Measurements from ENCODE around the gene FKBP14.

The FKBP14 gene

DNA sequence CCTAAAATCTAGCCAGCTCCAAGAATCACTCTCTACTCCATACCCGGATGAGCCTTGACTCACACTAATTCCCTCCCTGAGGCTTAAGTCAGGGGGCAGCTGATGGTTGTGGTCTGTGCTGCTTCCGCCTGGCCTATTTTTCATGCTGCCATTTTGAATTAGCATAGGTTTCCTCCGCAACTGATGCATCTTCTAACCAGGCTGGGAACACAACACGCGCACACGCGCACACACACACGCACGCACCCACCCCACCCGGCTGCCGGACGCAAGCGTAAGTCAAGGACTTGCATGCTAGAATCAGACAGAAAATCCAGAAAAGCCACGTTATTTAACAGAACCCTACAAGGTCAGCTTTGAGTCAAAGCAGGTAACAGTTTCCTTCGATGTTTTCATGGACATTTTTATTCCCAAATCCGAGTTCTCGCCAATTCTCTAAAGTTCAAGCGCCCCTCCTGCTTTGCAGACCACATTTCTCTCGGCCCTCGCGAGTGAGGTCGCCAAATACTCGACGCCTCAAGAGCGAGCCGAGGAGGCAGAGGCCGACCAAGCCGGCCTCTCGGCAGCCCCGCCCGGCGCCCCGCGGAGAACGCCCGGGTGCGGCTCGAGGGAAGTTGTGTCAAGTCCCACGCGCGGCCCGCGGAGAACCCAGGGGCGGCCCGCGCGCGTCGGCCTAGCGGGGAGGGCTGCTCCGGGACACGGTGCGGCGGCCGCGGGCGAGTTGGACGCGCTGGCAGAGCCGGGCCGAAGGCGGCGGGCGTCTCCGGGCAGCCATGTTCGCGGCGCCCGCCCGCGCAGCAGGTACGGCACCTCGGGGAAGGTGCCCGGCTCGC is 37.9 kb downstream of the FKBP14 start:
- peaks cover 20% of the 10 kb centered on the region for H3K4me1 ChIP-seq (ENCODE audit: insufficient read depth, poor library complexity, severe bottlenecking)
- no peak for DNase-seq (ENCODE audit: low spot score)
- H3K27ac ChIP-seq (ENCODE audit: poor library complexity, severe bottlenecking): peak overlapping the region; percentile 98
- no peaks in the 10 kb centered on the region for H3K27me3 ChIP-seq (ENCODE audit: insufficient read depth, poor library complexity, severe bottlenecking)
- TF ChIP-seq, protein P1, sequence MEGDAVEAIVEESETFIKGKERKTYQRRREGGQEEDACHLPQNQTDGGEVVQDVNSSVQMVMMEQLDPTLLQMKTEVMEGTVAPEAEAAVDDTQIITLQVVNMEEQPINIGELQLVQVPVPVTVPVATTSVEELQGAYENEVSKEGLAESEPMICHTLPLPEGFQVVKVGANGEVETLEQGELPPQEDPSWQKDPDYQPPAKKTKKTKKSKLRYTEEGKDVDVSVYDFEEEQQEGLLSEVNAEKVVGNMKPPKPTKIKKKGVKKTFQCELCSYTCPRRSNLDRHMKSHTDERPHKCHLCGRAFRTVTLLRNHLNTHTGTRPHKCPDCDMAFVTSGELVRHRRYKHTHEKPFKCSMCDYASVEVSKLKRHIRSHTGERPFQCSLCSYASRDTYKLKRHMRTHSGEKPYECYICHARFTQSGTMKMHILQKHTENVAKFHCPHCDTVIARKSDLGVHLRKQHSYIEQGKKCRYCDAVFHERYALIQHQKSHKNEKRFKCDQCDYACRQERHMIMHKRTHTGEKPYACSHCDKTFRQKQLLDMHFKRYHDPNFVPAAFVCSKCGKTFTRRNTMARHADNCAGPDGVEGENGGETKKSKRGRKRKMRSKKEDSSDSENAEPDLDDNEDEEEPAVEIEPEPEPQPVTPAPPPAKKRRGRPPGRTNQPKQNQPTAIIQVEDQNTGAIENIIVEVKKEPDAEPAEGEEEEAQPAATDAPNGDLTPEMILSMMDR (IDR thresholded peaks at IDR 0.05; ENCODE audit: poor library complexity, severe bottlenecking): no peak
- peak overlapping the region; percentile 66 for H3K4me3 ChIP-seq (ENCODE audit: severe bottlenecking)
- peak; percentile 64 for ATAC-seq (ENCODE audit: low read depth)
- H3K9me3 ChIP-seq (ENCODE audit: severe bottlenecking): no peaks in the 10 kb centered on the region
- H3K36me3 ChIP-seq (ENCODE audit: low read depth): no peaks in the 10 kb centered on the region

DNA sequence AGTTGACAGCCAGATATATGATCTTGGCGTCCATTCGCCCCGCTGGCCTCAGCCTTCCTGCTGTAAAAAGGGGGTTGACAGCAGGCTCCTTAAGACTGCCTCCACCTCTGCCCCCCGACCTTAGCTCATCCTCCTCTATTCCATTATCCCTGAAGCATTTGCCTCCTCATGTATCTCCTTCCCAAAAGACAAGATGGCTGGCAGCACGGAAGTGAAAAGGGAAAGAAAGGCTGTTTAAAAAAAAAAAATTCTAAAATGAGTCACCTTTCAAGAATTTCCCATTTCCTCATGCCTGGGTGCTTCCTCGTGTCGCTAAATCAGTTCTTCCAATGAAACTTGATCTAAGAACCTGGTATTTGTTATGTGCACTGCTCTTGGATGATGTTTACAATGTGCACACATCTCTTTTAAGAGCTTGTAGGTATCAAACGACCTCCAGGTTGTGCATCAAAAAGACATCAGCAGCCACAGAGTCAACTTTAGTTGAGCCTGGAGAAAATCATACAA is 38.6 kb downstream of the FKBP14 start:
- ATAC-seq (ENCODE audit: low read depth) (peak; percentile 61), DNase-seq (ENCODE audit: low spot score) (no peak)
- peak overlapping the region; percentile 66 for H3K4me3 ChIP-seq (ENCODE audit: severe bottlenecking)
- H3K4me1 ChIP-seq (ENCODE audit: insufficient read depth, poor library complexity, severe bottlenecking): peaks cover 20% of the 10 kb centered on the region
- no peaks in the 10 kb centered on the region for H3K36me3 ChIP-seq (ENCODE audit: low read depth)
- H3K27ac ChIP-seq (ENCODE audit: poor library complexity, severe bottlenecking): peak overlapping the region; percentile 98
- H3K27me3 ChIP-seq (ENCODE audit: insufficient read depth, poor library complexity, severe bottlenecking): no peaks in the 10 kb centered on the region
- TF ChIP-seq, protein P1 (IDR thresholded peaks at IDR 0.05; ENCODE audit: poor library complexity, severe bottlenecking): no peak
- H3K9me3 ChIP-seq (ENCODE audit: severe bottlenecking): no peaks in the 10 kb centered on the region

DNA sequence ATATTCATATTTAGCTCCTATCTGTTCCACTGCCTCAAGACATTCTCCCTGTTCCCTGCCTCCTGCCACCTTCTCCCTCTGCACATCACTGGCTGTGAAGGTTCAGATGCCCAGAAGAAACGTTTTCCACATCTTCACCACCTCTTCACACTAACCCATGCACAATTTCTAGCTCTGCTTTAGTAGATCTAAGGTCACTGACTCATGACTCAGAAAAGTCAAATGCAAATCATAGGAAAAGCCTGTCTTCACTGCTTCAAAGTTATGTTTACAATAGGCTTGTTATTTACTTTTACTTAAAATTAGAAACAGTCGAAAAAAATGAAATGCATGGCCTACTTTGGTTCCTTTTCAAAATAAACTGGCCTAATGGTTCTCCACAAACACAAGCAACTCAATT is 39.4 kb downstream of the FKBP14 start:
- Histone ChIP-seq H3K9me3 (ENCODE audit: severe bottlenecking) (no peaks in the 10 kb centered on the region), H3K27ac (ENCODE audit: poor library complexity, severe bottlenecking) (peak overlapping the region; percentile 98), H3K4me1 (ENCODE audit: insufficient read depth, poor library complexity, severe bottlenecking) (peaks cover 20% of the 10 kb centered on the region), H3K27me3 (ENCODE audit: insufficient read depth, poor library complexity, severe bottlenecking) (no peaks in the 10 kb centered on the region), H3K36me3 (ENCODE audit: low read depth) (no peaks in the 10 kb centered on the region), H3K4me3 (ENCODE audit: severe bottlenecking) (no peak overlapping the region)
- TF ChIP-seq, protein P1 (IDR thresholded peaks at IDR 0.05; ENCODE audit: poor library complexity, severe bottlenecking): no peak
- ATAC-seq (ENCODE audit: low read depth): no peak
- no peak for DNase-seq (ENCODE audit: low spot score)

DNA sequence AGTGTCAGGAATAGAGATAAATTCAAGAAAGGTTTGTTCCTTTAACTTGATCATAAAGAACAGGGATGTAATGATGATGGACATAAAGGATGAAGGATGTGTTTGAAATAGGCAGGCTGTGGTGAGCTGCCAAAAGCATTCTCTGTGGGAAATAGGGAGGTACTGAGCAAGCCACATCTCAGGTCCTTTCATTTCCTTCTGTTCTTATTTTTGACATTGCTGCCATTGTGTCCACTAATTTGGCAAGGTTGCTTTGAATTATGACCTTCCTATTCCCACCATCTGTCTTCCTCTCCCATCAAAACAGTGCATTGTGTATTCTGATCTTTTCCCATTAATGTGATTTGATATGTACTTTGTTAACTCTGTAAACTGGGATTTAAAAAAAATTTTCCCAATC is 46.4 kb downstream of the FKBP14 start:
- Histone ChIP-seq H3K27me3 (ENCODE audit: insufficient read depth, poor library complexity, severe bottlenecking) (no peaks in the 10 kb centered on the region), H3K4me1 (ENCODE audit: insufficient read depth, poor library complexity, severe bottlenecking) (no peaks in the 10 kb centered on the region), H3K4me3 (ENCODE audit: severe bottlenecking) (no peak overlapping the region), H3K27ac (ENCODE audit: poor library complexity, severe bottlenecking) (no peak overlapping the region), H3K9me3 (ENCODE audit: severe bottlenecking) (no peaks in the 10 kb centered on the region), H3K36me3 (ENCODE audit: low read depth) (peaks cover 14% of the 10 kb centered on the region)
- ATAC-seq (ENCODE audit: low read depth) (no peak), DNase-seq (ENCODE audit: low spot score) (no peak)
- TF ChIP-seq, protein P1 (IDR thresholded peaks at IDR 0.05; ENCODE audit: poor library complexity, severe bottlenecking): no peak
